HG03280 (cell line): ENCODE results near the gene FAM120C.

Experiments used
- ATAC-seq: cut with Tn5 transposase; IDR thresholded peaks from one replicate; pipeline ENCODE4 v1.9.1; 2021; ENCODE audit warnings: mild to moderate bottlenecking, moderate library complexity; ENCODE audit not compliant: unreplicated experiment

Gene FAM120C

DNA sequence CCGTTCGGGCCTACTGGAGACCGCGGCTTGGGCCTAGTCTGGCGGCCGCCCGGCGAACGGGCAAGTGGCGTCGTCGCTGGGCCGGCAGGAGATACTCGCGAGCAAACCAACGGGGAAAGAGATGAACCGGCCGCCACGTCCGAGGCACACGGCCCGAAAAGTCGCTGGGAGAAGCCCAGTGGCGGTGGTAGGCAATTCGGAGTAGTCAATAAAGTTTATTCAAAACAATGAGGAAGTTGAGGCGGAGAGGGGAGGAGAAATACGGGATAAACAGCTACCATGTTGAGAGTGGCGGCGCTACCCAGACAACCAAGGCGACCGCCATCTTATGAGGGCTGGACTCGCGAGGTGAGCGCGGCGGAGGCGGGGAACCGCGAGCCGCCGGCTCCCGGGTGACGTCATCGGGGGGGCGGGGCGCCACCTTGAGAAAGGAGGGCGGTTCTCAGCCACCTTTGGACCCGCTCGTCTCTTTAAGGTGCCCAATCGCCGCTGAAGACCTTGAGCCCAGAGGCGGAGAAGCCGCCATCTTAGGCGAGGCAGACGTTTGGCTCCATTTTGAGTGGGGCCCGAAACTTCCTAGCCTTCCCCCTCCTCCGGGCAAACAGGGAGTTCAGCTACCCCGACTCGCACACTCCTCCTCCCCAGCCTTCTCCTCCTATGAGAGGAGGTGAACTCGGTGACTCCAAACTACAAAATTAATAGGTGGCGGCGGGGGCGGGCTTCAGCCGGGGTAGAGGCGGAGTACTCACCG lies 138.8 kb downstream of the FAM120C start, which contains the start of gene PHF8:
Gene PHF8 (minus strand): TSS at position 348 of the 751 bp plus-strand sequence. CDS start 1,745 bp downstream, outside the sequence.
- ATAC-seq = peak; percentile 81

DNA sequence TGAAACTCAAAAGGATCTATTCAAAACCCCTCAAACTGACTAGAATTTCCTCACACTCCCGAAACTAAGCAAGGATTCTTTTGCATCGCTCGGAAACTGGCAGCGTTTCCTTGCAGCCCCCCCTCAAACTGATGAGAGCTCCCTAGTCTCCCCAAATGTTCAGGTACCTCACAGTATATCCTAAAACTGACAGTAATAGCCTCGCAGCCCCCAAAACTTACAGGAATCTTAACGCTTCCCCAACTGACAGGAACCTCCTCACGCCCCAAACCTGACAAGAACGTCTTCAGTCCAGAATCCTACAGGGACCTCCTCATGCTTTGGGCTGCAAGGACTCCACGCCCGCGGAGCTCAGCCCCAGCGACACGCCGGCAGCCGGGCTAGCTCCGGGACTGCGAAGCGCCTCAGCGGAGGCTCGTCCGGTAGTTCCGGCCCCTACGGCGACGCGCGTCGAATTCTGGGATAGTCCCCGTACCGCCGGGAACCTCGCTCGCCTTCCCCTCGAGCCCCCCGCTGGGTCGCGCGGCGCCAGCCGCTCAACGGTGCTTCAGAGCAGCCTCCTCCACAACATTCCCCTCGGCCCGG lies 139.4 kb downstream of the FAM120C start:
- ATAC-seq = no peak

DNA sequence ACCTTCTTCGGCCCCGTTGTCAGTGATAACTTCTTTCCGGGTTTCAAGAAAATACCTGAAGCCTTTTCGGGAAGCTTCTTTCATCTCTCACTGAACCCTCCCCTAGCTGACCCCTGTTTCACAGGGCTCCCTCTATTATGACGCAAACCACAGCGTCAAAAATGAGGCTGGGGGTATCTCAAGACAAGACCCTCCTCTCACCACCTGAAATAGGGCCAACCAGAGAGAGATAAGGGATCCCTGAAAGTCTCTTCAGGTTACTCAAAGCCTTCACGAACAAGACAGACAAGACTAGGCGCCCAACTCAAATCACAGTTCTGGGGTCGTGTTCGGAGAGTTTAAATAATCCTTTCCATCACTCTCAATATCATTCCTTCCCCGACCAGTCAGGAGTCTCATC lies 140.0 kb downstream of the FAM120C start:
- no peak for ATAC-seq

DNA sequence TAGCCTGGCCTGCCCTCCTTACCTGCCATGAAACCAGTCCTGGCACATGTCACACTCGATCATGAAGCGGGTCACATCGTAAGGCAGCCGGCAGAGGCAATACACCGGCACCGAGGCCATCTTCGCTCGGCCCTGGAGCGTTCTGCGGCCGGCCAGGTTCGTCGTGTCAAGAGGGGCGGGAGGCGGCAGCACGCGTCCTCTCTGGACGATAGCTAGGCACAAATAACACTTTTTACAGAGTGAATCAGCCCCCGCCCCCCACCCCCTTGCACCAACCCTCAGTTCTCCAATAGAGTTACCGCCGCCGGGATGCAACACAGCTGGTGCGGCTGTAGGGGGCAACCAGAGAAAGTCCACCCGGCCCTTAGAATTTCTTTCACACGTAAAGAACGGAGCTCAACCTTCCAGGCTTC lies 140.4 kb downstream of the FAM120C start:
- no peak for ATAC-seq

DNA sequence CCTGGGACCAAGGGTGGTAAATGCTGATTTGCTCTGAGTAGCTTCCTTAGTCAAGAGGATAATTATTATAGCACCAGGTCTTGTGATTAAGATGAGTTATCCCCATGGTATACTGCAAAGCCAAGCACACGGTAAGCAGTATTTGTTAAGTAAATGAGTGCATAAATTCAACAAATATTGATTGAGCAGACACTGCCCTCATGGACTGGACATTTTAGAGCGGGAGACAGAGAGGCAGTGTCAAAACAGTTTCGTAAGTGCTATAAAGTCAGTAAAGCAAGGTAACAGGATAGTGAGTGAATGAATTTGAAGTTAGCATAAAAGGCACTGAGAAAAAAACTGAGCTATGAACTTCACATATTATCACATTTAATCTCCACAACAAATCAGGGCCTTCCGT lies 152.7 kb downstream of the FAM120C start:
- ATAC-seq = no peak

DNA sequence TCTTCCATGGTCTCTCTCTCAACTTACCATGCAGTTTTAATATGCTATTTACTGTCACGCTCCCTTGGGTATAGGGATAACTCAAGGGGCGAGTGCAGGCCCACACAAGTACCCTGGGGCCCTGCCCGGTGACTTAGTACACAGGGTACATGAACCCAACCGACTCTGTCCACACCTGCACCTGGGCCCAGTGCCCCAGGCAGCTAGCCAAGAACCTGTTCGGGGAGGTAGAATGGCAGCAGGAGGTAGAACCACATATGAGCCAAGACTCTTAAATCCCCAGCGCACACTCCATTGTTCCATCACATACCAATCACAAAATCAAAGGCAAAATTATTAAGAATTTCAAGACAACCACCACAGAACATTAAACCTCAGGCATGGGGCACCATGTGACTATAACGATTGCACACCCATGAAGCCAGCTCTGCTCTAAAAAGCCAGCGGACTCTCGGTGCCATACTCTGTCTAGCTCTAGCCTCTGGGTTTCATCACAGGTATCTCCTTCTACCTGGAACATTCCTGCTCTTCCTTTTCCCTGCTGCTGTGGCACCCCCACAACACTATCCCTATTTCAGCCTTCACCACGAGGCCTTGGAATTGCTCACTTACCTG lies 153.4 kb downstream of the FAM120C start:
- no peak for ATAC-seq

DNA sequence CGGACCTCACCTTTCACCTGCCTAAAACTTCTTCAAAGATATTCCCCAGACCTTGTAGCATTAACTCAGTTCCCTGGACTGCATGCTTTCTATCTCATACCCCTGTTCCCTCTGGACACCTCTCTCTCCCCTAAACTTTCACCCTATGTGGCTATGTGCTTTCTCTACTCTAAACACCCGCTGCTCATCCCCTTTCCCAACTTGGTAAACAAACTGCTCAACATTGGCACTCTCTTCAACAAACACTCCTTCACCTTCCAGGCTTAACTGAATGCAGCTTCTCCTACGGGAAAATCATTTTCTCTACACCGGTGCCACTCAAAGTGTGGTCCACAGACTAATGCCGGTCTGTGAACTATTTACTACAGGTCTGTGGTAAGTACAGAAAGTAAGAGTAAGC lies 158.7 kb downstream of the FAM120C start:
- no peak for ATAC-seq
